Gastroesophageal sphincter (tissue), 3 donors: ENCODE results near the gene BICD1.
"Not testable (repeated sequence)": the region's sequence is repeated elsewhere in the genome, so short reads cannot be mapped to it uniquely, and the experiment has no call there.

Experiments
- POLR2AphosphoS5 ChIP-seq: sonication (generic); formaldehyde crosslinking; IDR thresholded peaks from one replicate; pipeline ENCODE4 v1.6.1; 2017; ENCODE audit warnings: antibody characterized with exemption
- TF ChIP-seq, protein P1 (sequence below), 4 experiments: fragments of 200-600 bp in 2 of 4; fragments of 450-650 bp in 2 of 4; sonication (generic) in 1 of 4; IDR thresholded peaks; one replicate each; pipeline ENCODE4 v1.5.1; 2017 to 2019; ENCODE audit warnings: antibody characterized with exemption in 4 of 4, mild to moderate bottlenecking in 2 of 4, moderate library complexity in 2 of 4

- TF ChIP-seq, protein P1, sequence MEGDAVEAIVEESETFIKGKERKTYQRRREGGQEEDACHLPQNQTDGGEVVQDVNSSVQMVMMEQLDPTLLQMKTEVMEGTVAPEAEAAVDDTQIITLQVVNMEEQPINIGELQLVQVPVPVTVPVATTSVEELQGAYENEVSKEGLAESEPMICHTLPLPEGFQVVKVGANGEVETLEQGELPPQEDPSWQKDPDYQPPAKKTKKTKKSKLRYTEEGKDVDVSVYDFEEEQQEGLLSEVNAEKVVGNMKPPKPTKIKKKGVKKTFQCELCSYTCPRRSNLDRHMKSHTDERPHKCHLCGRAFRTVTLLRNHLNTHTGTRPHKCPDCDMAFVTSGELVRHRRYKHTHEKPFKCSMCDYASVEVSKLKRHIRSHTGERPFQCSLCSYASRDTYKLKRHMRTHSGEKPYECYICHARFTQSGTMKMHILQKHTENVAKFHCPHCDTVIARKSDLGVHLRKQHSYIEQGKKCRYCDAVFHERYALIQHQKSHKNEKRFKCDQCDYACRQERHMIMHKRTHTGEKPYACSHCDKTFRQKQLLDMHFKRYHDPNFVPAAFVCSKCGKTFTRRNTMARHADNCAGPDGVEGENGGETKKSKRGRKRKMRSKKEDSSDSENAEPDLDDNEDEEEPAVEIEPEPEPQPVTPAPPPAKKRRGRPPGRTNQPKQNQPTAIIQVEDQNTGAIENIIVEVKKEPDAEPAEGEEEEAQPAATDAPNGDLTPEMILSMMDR (IDR thresholded peaks at IDR 0.05), result not testable (repeated sequence)
- not testable (repeated sequence) for TF ChIP-seq POLR2AphosphoS5
Observed at GRCh38 chr12:32275520-32275919, 168.9 kb downstream of the BICD1 start.
